ENCODE data around the gene RBM33. TPM values are rescaled to one million over a fixed set of nuclear protein-coding genes. Genes with fewer than 3 reads are reported as not detected.

Gene RBM33
- total RNA-seq, 1 donor from 2014 or later, result 30.8 TPM

DNA sequence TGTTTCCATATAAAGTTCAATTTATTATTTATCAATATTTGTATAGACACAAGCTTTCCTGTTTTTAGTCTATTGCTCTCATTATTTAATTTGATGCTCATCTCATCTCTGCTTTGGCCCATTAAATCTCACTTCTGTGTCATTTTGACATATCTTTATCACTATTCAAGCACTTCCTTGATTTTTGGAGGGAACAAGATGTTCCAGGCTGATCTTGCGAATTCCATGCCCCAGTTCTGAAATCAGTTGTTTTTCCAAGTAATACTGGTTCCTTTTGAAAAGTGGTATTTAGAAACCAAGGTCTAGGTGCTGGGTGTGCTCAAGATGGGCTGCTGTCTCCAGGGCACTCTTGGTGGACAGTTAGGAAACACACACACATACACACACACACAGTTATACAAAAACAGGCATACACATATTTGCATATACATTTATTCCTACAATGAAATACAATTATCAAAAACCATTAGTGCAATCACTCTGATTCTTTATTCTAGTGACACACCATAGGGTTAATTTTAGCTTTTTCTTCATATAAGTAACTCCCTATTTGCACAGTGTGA lies 4.4 kb upstream of the RBM33 start:
- Histone ChIP-seq H3K9me3 (replicated peaks) (peaks cover 17% of the 10 kb centered on the region), H3K27ac (replicated peaks) (no peak overlapping the region), H3K4me1 (peaks cover 21% of the 10 kb centered on the region), H3K36me3 (peaks cover 22% of the 10 kb centered on the region), H3K4me3 (no peak overlapping the region), H3K27me3 (ENCODE audit: low read depth) (no peaks in the 10 kb centered on the region)
- DNase-seq, result no peak
- intact Hi-C loops (cut with micrococcal nuclease), result loop anchor here (5.0 kb wide), 1 partner anchor 92 kb away; no protein-coding TSS in a partner anchor
- TF ChIP-seq, protein P1, sequence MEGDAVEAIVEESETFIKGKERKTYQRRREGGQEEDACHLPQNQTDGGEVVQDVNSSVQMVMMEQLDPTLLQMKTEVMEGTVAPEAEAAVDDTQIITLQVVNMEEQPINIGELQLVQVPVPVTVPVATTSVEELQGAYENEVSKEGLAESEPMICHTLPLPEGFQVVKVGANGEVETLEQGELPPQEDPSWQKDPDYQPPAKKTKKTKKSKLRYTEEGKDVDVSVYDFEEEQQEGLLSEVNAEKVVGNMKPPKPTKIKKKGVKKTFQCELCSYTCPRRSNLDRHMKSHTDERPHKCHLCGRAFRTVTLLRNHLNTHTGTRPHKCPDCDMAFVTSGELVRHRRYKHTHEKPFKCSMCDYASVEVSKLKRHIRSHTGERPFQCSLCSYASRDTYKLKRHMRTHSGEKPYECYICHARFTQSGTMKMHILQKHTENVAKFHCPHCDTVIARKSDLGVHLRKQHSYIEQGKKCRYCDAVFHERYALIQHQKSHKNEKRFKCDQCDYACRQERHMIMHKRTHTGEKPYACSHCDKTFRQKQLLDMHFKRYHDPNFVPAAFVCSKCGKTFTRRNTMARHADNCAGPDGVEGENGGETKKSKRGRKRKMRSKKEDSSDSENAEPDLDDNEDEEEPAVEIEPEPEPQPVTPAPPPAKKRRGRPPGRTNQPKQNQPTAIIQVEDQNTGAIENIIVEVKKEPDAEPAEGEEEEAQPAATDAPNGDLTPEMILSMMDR (IDR thresholded peaks at IDR 0.05; ENCODE audit: borderline replicate concordance), result no peak

DNA sequence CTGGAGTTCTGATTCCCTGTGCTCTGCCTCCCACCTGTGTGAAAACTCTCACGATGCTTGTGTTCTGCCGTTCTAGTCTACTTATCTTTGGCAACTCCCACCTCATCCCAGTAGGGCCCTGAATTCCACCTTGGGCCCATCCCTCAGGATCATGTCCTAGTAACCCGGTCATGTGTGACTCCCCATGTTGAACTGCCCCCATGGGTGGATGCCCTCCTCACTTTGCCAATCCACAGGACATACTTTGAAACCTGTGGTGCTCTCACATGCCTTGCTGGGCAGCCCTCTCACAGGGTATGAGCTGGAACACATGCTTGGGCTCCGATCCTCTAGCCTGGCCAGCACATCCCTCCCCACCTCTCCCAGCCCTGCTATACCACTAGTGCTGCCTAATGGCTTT lies 3.8 kb upstream of the RBM33 start:
- intact Hi-C loops (cut with micrococcal nuclease), result loop anchor here (5.0 kb wide), 1 partner anchor 92 kb away; no protein-coding TSS in a partner anchor
- Histone ChIP-seq H3K27me3 (ENCODE audit: low read depth) (no peaks in the 10 kb centered on the region), H3K9me3 (replicated peaks) (peaks cover 15% of the 10 kb centered on the region), H3K4me1 (peaks cover 27% of the 10 kb centered on the region), H3K36me3 (peaks cover 22% of the 10 kb centered on the region), H3K27ac (replicated peaks) (no peak overlapping the region), H3K4me3 (no peak overlapping the region)
- no peak for DNase-seq
- TF ChIP-seq, protein P1 (IDR thresholded peaks at IDR 0.05; ENCODE audit: borderline replicate concordance), result no peak

DNA sequence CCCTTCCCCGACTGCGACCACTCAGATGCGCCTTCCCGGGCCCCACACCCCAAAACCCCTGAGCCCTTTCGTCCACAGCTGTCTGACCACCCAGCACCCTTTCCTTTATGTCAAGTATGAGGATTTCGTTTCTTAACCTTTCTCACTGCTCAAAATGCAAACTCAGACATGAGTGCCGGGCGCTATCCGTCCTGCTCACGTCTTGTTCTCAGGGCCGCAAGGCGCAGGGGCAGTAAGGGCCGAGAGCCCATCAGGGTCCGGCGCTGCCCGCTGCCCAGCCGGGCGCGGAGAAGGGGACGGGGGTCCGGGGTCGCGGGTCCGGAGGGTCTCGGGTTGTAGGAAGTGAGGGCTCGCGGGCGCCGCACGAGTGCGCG lies 670 bp upstream of the RBM33 start:
- Histone ChIP-seq H3K4me1 (peaks cover 45% of the 10 kb centered on the region), H3K4me3 (peak overlapping the region; percentile 96), H3K36me3 (peaks cover 40% of the 10 kb centered on the region), H3K9me3 (replicated peaks) (peaks cover 14% of the 10 kb centered on the region), H3K27ac (replicated peaks) (peak overlapping the region; percentile 95), H3K27me3 (ENCODE audit: low read depth) (no peaks in the 10 kb centered on the region)
- TF ChIP-seq, protein P1 (IDR thresholded peaks at IDR 0.05; ENCODE audit: borderline replicate concordance), result no peak
- no peak for DNase-seq
- intact Hi-C loops (cut with micrococcal nuclease), result loop anchor here (5.0 kb wide), 1 partner anchor 89 kb away; no protein-coding TSS in a partner anchor

DNA sequence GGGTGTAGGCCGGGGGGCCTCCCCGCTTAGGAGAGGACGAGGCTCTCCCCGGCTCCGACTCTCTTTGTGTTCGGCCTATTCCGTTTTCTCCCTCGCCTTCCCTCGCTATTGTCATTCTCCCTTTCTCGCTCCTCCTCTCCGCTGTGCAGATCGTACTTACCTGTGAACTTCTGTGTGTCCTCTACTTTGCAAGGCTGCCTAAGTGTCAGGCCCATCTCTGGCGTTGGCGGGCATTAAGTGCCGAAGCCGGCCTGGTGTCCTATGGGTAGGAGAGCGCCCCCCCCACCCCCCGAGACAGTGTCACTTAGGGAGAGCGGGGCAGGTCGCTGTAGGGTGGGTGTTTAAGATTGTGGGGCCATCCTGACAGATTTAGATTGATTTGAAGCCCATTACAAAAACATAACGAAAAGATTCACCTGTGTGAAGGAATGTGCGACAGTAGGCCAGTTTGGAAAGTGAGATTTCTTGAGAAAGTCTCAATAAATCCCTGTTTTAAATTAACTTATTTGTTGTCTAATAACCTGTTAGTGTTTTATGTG lies 579 bp downstream of the RBM33 start:
- Histone ChIP-seq H3K4me3 (peak overlapping the region; percentile 96), H3K4me1 (peaks cover 45% of the 10 kb centered on the region), H3K9me3 (replicated peaks) (peaks cover 23% of the 10 kb centered on the region), H3K27me3 (ENCODE audit: low read depth) (no peaks in the 10 kb centered on the region), H3K36me3 (peaks cover 44% of the 10 kb centered on the region), H3K27ac (replicated peaks) (peak overlapping the region; percentile 95)
- intact Hi-C loops (cut with micrococcal nuclease), result loop anchor here (5.0 kb wide), 1 partner anchor 87 kb away; no protein-coding TSS in a partner anchor
- TF ChIP-seq, protein P1 (IDR thresholded peaks at IDR 0.05; ENCODE audit: borderline replicate concordance), result no peak
- peak; percentile 21 for DNase-seq

DNA sequence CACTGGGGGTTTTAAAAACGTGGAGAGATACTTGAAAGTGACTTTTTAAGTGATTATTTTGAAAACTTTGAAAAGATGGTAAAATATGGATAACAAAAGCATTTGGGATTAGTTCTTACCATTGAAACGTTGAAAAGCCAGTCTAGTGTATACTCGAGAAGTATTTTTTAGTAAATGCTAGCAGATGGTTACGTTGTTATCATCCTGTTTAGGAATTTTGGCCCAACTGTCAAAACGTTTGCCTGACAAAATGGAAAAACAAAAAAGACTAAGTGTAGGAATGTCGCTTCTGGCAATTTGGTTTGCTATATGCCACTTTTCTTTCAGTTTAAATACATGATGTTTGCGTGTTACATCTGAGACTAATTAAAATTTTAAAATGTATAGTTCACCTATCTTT lies 1.2 kb downstream of the RBM33 start:
- Histone ChIP-seq H3K4me1 (peaks cover 46% of the 10 kb centered on the region), H3K36me3 (peaks cover 37% of the 10 kb centered on the region), H3K9me3 (replicated peaks) (peaks cover 20% of the 10 kb centered on the region), H3K27ac (replicated peaks) (no peak overlapping the region), H3K27me3 (ENCODE audit: low read depth) (no peaks in the 10 kb centered on the region), H3K4me3 (peak overlapping the region; percentile 96)
- TF ChIP-seq, protein P1 (IDR thresholded peaks at IDR 0.05; ENCODE audit: borderline replicate concordance), result no peak
- DNase-seq, result no peak
- intact Hi-C loops (cut with micrococcal nuclease), result no loop called here
